Calu3 (cell line): ENCODE data around the gene CAMSAP1. TPM values are rescaled to one million over a fixed set of nuclear protein-coding genes. Genes with fewer than 3 reads are reported as not detected.

Source experiments
- BruUV-seq: library from RNA; stranded (reverse); fragments of 400-500 nt; replicated peaks from 2 replicates; lab custom pipeline; 2021; lab: Mats Ljungman, UMichigan
- CTCF ChIA-PET: fragments of 300-600 bp; sonication (Branson Sonifier 250); formaldehyde crosslinking; loops from one replicate; lab custom pipeline; 2022; ENCODE audit warnings: antibody characterized with exemption; lab: Charles Lee
- DNase-seq: peaks from one replicate; pipeline ENCODE4 v3.0.0; 2022
- H3K27ac Mint-ChIP-seq: one replicate; pipeline ENCODE4 v1.8.0; 2022; ENCODE audit warnings: mixed read lengths; ENCODE audit not compliant: unreplicated experiment
- H3K27me3 Mint-ChIP-seq: one replicate; pipeline ENCODE4 v1.8.0; 2022; ENCODE audit warnings: mixed read lengths; ENCODE audit not compliant: unreplicated experiment
- H3K36me3 Mint-ChIP-seq: one replicate; pipeline ENCODE4 v1.8.0; 2022; ENCODE audit warnings: mild to moderate bottlenecking, moderate library complexity, mixed read lengths; ENCODE audit not compliant: insufficient read depth, unreplicated experiment
- H3K4me1 Mint-ChIP-seq: one replicate; pipeline ENCODE4 v1.8.0; 2022; ENCODE audit warnings: mild to moderate bottlenecking, low read depth, mixed read lengths; ENCODE audit not compliant: unreplicated experiment
- H3K4me3 Mint-ChIP-seq: one replicate; pipeline ENCODE4 v1.8.0; 2022; ENCODE audit warnings: mild to moderate bottlenecking, low read depth, moderate library complexity, mixed read lengths; ENCODE audit not compliant: unreplicated experiment
- H3K9me3 Mint-ChIP-seq: one replicate; pipeline ENCODE4 v1.8.0; 2022; ENCODE audit warnings: low read depth, mixed read lengths; ENCODE audit not compliant: unreplicated experiment
- intact Hi-C: fragments of 100-400 bp; cut with micrococcal nuclease; formaldehyde crosslinking; loops from one replicate; pipeline ENCODE4 v1.10.0; 2022; ENCODE audit not compliant: unreplicated experiment
- total RNA-seq: library from RNA; stranded (reverse); gene quantifications from 2 replicates; pipeline ENCODE4 v1.2.3, GENCODE V29; 2022
- TF ChIP-seq, protein P1 (sequence below): fragments of 200-600 bp; IDR thresholded peaks from one replicate; pipeline ENCODE4 v1.8.0; 2022; ENCODE audit warnings: antibody characterized with exemption; ENCODE audit not compliant: unreplicated experiment

Gene CAMSAP1
- total RNA-seq, 1 experiment from 2014 or later = 28.1 TPM

DNA sequence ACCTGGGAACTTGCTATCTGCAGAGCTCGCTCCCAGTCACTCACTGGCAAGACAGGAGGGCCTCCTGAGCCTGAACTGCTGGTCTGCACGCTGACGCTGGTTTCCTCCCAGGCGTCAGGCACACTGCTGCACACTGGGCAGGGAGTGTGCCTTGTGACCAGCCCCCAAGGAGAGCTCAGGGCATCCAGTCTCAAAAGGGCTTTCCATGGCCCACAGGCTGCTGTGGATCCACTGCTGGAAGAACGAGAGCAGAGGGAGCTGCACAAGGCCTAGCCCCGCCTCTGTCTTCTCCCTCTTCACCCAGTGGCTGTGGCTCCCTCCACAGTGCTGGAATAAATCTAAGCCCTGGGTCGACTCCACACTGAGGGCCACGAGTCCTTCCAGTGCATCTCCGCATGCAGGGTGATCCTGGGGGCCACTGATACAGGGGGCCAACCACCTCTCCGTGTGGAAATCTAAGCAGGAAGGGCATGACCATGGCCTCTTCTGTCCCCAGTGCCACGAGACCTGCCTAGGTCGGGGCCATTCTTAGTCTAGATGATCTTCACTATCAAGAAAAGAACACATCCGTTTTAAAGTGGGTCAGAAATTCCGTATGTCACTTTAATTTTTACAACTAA is 93.6 kb downstream of the CAMSAP1 start:
- H3K27ac Mint-ChIP-seq = no peak overlapping the region
- H3K36me3 Mint-ChIP-seq = peaks cover 25% of the 10 kb centered on the region
- H3K27me3 Mint-ChIP-seq = no peaks in the 10 kb centered on the region
- intact Hi-C loops = no loop called here
- no TSS peak for BruUV-seq
- TF ChIP-seq, protein P1, sequence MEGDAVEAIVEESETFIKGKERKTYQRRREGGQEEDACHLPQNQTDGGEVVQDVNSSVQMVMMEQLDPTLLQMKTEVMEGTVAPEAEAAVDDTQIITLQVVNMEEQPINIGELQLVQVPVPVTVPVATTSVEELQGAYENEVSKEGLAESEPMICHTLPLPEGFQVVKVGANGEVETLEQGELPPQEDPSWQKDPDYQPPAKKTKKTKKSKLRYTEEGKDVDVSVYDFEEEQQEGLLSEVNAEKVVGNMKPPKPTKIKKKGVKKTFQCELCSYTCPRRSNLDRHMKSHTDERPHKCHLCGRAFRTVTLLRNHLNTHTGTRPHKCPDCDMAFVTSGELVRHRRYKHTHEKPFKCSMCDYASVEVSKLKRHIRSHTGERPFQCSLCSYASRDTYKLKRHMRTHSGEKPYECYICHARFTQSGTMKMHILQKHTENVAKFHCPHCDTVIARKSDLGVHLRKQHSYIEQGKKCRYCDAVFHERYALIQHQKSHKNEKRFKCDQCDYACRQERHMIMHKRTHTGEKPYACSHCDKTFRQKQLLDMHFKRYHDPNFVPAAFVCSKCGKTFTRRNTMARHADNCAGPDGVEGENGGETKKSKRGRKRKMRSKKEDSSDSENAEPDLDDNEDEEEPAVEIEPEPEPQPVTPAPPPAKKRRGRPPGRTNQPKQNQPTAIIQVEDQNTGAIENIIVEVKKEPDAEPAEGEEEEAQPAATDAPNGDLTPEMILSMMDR = no peak
- no peak for DNase-seq
- H3K4me3 Mint-ChIP-seq = no peak overlapping the region
- H3K4me1 Mint-ChIP-seq = no peaks in the 10 kb centered on the region
- CTCF ChIA-PET = no interaction called here
- H3K9me3 Mint-ChIP-seq = no peaks in the 10 kb centered on the region

DNA sequence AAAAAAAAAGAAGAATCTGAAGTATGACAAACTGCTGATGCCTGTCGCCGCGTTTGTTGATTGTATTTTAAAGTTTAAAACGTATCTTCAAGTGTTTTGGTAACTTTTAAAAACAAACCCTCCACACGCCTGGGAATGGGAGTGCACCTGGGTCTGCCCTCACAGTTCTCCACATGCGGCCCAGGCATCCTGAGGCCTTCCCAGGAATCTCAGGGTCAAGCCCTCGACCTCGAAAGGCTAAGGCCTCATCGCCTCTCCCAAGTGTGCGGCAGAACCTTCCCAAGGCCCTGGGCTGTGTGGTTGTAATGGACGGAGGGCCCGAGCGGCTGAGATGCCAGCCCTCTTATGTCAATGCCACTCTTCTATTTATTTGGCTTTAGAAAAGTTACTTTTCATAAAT is 94.4 kb downstream of the CAMSAP1 start:
- CTCF ChIA-PET = no interaction called here
- H3K27ac Mint-ChIP-seq = no peak overlapping the region
- no peak for DNase-seq
- H3K36me3 Mint-ChIP-seq = peaks cover 25% of the 10 kb centered on the region
- BruUV-seq = no TSS peak
- intact Hi-C loops = no loop called here
- no peak overlapping the region for H3K4me3 Mint-ChIP-seq
- TF ChIP-seq, protein P1 = no peak
- H3K27me3 Mint-ChIP-seq = no peaks in the 10 kb centered on the region
- H3K4me1 Mint-ChIP-seq = no peaks in the 10 kb centered on the region
- no peaks in the 10 kb centered on the region for H3K9me3 Mint-ChIP-seq

DNA sequence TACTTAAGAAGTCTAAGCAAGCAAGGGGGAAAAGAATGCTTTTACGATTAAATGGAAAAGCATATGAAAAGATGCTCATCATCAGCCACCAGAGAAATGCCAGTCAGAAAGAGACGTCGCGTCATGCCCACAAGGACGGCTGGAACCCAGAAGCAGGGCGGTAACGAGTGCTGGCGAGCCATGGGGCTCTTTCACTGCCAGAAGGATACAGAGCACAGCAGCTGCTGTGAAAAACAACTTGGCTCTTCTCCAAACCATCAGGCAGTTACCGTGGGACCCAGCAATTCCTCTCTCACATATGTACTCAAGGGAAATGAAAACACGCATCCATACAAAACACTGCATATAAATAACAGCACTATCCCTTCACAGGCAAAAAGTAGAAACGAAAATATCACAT is 95.5 kb downstream of the CAMSAP1 start:
- no peak overlapping the region for H3K4me3 Mint-ChIP-seq
- no peaks in the 10 kb centered on the region for H3K27me3 Mint-ChIP-seq
- no TSS peak for BruUV-seq
- H3K27ac Mint-ChIP-seq = no peak overlapping the region
- CTCF ChIA-PET = no interaction called here
- H3K36me3 Mint-ChIP-seq = peaks cover 25% of the 10 kb centered on the region
- intact Hi-C loops = no loop called here
- no peaks in the 10 kb centered on the region for H3K4me1 Mint-ChIP-seq
- TF ChIP-seq, protein P1 = no peak
- DNase-seq = no peak
- H3K9me3 Mint-ChIP-seq = no peaks in the 10 kb centered on the region

DNA sequence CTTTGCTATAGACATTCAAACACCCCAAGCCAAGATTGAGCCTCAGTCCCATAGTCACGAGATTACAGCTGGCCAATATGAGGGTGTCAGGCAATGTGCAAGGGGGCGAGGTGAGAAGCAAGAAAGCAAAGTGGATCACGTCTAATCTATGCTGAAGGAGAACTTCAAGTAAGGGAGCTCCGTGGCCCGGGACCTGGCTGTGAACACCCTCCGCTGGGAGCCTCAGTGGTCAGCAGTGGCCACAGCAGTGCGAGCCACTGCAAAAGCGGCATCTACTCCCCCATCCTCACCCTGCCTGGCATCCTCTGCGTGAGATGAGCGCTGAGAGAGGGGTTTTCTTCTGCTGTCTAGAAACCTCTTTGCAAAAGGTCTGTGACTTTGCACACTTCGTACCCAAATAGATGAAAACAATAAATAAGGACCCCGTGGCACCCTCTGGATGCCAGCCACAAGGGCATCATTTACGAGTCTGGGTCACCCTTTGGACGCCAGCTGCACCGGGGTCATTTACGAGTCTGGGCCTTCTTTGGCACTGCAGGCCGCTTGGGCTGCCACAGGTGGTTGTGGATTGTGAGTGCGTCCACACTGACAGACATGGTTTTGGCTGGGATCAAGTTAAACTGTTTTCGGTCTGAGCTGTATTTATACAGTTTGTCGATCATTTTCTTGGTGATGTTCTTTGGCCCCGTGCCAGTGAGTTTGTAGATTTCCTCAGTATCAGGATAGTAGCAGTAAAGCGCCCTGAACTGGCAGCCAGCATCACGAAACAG is 96.4 kb downstream of the CAMSAP1 start:
- H3K9me3 Mint-ChIP-seq = no peaks in the 10 kb centered on the region
- no peak overlapping the region for H3K27ac Mint-ChIP-seq
- intact Hi-C loops = no loop called here
- TF ChIP-seq, protein P1 = no peak
- H3K27me3 Mint-ChIP-seq = no peaks in the 10 kb centered on the region
- no peak overlapping the region for H3K4me3 Mint-ChIP-seq
- BruUV-seq = no TSS peak
- CTCF ChIA-PET = no interaction called here
- H3K36me3 Mint-ChIP-seq = peaks cover 25% of the 10 kb centered on the region
- DNase-seq = no peak
- H3K4me1 Mint-ChIP-seq = no peaks in the 10 kb centered on the region
